ENCODE results near the gene ST8SIA5.

ST8SIA5 gene

GRCh38 chr18:46623541-46623940 lies 133.3 kb downstream of the ST8SIA5 start:
- DNase-seq = no peak

- no peak for DNase-seq
Measured at GRCh38 chr18:46622999-46623398, 133.9 kb downstream of the ST8SIA5 start.

GRCh38 chr18:46622451-46622850 lies 134.4 kb downstream of the ST8SIA5 start:
- DNase-seq = no peak

GRCh38 chr18:46621871-46622270 lies 135.0 kb downstream of the ST8SIA5 start:
- DNase-seq = no peak

GRCh38 chr18:46621111-46621766 lies 135.6 kb downstream of the ST8SIA5 start:
- DNase-seq = no peak

GRCh38 chr18:46619559-46619958 lies 137.3 kb downstream of the ST8SIA5 start:
- DNase-seq = no peak
